ENCODE results near the gene ERBB4.
"Not testable (repeated sequence)": the region's sequence is repeated elsewhere in the genome, so short reads cannot be mapped to it uniquely, and the experiment has no call there.

The ERBB4 gene

DNA sequence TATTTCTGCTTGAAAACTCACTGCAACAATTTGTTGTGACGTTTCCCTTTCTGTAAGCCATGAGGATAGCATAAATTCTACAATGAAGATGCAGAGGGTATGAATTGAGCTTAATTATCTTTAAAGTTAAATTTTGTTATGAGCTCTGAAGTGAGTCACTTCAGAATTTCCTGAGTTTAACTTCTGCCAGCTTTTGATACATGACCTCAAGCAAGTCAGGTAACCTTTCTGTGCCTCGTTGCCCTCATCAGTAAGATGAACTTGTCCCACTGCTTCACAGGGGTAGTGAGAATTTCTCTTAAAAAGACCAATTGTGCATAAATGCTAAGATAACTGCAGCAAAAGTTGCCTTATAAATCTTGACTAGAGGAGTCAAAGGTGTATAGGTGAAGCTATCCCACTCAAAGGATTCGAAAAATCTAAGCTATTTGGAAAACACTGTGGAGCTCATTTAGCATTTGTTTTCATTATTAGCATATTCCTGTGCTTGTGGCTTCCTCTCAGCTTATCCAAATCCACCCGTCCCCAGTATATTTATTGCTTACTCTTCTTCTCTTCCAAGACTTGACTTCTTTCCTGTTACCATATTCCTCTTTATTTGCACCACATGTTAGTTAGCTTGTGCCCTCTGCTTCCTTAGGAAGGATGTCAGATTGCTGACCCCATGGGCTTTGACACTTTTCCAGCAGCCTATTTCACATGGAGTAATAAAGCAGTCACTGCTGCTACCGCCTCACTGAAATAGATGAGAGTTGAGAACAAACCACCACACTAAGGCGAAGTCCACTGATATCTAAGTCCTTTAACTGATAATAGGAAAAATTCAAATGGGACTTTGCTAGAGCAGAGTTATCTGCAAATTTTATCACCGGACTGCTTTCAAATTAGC is 428.6 kb downstream of the ERBB4 start:
- no peak overlapping the region for H3K27ac Mint-ChIP-seq
- no peaks in the 10 kb centered on the region for H3K4me1 Mint-ChIP-seq
- H3K27me3 Mint-ChIP-seq: no peaks in the 10 kb centered on the region
- no peak overlapping the region for H3K4me3 Mint-ChIP-seq
- peaks cover 8% of the 10 kb centered on the region for H3K9me3 Mint-ChIP-seq
- H3K36me3 Mint-ChIP-seq: no peaks in the 10 kb centered on the region

DNA sequence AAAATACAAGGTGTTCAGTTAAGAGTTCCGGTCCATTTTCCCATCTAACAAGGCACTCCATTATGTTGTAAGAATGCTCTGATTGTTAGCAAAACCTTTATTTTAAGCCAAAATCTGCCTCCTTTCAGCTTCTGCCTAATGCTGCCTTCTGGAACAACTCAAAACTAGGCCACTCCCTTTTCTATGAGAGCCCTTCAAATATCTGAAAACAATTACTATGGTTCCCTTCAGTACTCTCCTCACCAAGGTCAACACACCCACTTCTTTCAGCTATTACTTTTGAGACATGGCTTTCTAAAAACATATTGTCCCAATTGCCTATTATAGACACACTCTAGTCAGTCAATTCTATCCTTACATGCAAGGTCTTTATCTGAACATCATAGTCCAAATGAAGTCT is 429.4 kb downstream of the ERBB4 start:
- no peaks in the 10 kb centered on the region for H3K27me3 Mint-ChIP-seq
- H3K27ac Mint-ChIP-seq: no peak overlapping the region
- peaks cover 8% of the 10 kb centered on the region for H3K9me3 Mint-ChIP-seq
- no peak overlapping the region for H3K4me3 Mint-ChIP-seq
- no peaks in the 10 kb centered on the region for H3K36me3 Mint-ChIP-seq
- no peaks in the 10 kb centered on the region for H3K4me1 Mint-ChIP-seq

DNA sequence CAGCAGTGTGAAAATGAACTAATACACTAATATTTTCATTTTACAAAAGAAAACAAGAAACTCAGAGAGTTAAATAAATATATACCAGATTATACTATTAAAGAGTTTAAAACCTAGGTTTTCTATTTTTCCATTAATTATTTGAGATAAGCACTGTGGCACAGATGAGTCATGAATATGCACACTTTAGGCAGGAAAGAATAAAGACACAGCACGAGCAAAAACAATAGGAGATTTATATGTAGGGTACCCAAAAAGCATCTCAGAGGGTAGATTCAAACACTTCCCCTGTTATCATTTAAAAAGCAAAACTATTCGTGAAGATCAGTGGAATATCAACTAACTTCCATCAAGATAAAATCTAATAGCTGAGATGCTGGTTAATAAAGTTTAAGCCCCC is 430.6 kb downstream of the ERBB4 start:
- Mint-ChIP-seq H3K27ac (no peak overlapping the region), H3K9me3 (peaks cover 8% of the 10 kb centered on the region), H3K4me3 (no peak overlapping the region), H3K27me3 (no peaks in the 10 kb centered on the region), H3K36me3 (no peaks in the 10 kb centered on the region), H3K4me1 (no peaks in the 10 kb centered on the region)

DNA sequence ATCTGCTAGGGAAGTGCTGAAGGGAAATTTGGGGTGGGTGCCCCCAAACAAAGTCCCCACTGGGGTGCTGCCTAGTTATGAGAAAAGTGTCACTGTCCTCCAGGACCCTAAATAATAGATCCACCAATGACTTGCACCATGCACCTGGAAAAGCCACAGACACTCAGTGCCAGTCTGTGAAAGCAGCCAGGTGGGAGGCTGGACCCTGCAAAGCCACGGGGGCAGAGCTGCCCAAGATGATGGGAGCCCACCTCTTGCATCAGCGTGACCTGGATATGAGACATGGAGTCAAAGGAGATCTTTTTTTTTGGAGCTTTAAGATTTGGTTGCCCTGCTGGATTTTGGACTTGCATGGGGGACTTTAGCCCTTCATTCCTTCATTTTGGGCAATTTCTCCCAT is 431.6 kb downstream of the ERBB4 start:
- H3K36me3 Mint-ChIP-seq: no peaks in the 10 kb centered on the region
- peaks cover 8% of the 10 kb centered on the region for H3K9me3 Mint-ChIP-seq
- H3K27ac Mint-ChIP-seq: no peak overlapping the region
- H3K4me1 Mint-ChIP-seq: no peaks in the 10 kb centered on the region
- no peaks in the 10 kb centered on the region for H3K27me3 Mint-ChIP-seq
- no peak overlapping the region for H3K4me3 Mint-ChIP-seq

DNA sequence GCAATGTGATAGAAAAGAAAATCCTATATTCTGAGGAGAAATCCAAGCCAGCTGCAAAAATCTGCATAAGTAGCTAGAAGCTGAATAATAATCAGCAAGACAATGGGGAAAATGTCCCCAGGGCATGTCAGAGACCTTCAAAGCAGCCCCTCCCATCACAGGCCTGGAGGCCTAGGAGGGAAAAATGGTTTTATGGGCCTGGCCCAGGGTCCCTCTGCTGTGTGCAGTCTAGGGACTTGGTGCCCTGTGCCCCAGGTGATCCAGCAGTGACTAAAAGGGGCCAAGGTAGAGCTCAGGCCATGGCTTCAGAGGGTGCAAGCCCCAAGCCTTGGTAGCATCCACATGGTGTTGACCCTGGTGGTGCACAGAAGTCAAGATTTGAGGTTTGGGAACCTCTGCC is 432.1 kb downstream of the ERBB4 start:
- H3K9me3 Mint-ChIP-seq, H3K4me1 Mint-ChIP-seq, H3K27ac Mint-ChIP-seq, H3K27me3 Mint-ChIP-seq, H3K36me3 Mint-ChIP-seq, H3K4me3 Mint-ChIP-seq: not testable (repeated sequence)

DNA sequence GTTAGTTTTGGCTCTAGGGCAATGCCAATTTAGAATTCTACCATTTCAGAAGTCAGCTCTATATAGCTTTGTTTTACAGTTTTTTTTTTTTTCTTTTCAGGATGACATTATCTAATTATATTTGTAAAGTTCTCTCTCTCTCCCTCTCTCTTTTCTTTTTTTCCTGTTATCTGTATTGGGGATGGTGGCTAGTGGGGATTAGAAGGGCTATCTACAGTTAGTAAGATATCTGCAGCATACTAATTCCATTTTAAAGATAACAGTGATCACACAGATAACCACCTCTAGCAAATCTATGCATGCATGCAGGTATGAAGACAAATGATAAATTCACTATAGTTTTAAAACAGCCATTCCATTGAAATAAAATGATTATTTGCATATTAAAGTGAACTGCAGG is 438.9 kb downstream of the ERBB4 start:
- no peak overlapping the region for H3K4me3 Mint-ChIP-seq
- H3K27ac Mint-ChIP-seq: no peak overlapping the region
- H3K9me3 Mint-ChIP-seq: no peaks in the 10 kb centered on the region
- H3K27me3 Mint-ChIP-seq: no peaks in the 10 kb centered on the region
- H3K36me3 Mint-ChIP-seq: no peaks in the 10 kb centered on the region
- no peaks in the 10 kb centered on the region for H3K4me1 Mint-ChIP-seq

DNA sequence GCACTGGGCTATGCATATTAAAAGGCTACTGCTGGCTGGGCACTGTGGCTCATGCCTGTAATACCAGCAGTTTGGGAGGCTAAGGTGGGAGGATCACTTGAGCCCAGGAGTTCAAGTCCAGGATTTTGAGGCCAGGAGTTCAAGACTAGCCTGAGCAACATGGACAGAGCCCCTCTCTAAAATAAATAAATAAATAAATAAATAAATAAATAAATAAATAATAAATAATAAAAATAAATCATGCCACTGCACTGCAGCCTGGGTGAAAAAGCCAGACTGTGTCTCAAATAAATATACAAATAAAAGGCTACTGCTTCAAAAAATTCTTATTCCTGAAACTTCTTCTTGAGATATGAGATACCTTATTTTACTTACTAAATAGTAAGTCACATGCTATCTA is 439.6 kb downstream of the ERBB4 start:
- Mint-ChIP-seq H3K4me1 (no peaks in the 10 kb centered on the region), H3K27me3 (no peaks in the 10 kb centered on the region), H3K27ac (no peak overlapping the region), H3K36me3 (no peaks in the 10 kb centered on the region), H3K4me3 (no peak overlapping the region), H3K9me3 (no peaks in the 10 kb centered on the region)

DNA sequence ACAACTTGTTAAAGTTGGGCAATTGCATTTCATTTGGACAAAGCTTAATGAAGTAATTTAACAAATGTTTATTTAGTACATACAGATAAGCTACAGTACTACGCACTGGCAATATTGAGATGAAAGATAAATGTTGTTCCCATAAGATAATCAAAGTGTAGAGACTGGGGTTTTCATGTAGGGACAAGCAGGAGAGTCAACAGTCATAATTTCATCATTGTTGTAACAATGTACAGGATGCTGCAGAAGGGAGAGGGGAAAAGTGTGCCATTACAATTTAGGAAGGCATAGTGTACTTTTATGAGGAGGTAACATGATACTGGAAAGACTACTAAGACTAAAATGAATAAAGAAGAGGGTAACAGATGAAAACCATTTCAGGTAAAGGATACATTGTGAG is 441.6 kb downstream of the ERBB4 start:
- Mint-ChIP-seq H3K9me3 (no peaks in the 10 kb centered on the region), H3K4me1 (no peaks in the 10 kb centered on the region), H3K27ac (no peak overlapping the region), H3K4me3 (no peak overlapping the region), H3K36me3 (no peaks in the 10 kb centered on the region), H3K27me3 (no peaks in the 10 kb centered on the region)

DNA sequence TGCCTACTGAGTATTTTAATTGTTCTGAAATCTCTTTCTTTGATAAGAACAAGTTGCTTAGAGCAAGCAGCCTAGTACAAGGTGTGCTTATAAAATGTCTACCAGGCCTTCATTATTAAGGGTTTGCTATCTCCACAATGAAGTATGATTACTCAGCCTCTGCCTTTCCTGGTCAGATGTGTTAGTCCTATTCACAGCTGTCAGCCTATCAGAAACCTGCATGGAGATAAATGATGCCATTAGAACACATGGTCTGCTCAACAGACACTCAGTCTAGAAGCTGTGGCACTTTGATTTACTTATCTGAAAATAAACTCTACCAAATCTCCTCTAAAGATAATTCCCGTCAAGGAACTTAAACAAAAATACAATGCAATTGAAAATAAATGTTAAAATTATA is 448.7 kb downstream of the ERBB4 start:
- Mint-ChIP-seq H3K27me3 (no peaks in the 10 kb centered on the region), H3K4me3 (no peak overlapping the region), H3K4me1 (no peaks in the 10 kb centered on the region)

DNA sequence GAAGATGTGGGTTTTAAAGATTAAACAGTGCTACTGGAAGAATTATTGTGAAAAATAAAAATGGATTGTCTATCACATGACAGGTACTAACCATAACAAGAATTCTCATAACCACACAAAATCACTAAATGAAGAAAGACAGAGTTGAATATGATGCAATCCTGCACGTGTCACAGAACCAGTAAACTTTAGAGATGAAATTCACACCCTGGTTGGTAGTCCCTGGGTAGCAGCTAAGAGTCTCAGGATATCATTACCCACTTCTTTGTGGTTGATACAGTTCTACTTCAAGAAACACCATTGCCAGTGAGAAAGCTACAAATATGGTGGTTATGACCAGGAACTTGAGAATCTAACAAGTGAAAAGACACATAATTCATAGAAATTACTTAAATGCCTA is 450.2 kb downstream of the ERBB4 start:
- no peak overlapping the region for H3K4me3 Mint-ChIP-seq
- H3K27me3 Mint-ChIP-seq: no peaks in the 10 kb centered on the region
- peaks cover 4% of the 10 kb centered on the region for H3K9me3 Mint-ChIP-seq
- no peaks in the 10 kb centered on the region for H3K36me3 Mint-ChIP-seq
- H3K27ac Mint-ChIP-seq: no peak overlapping the region
- H3K4me1 Mint-ChIP-seq: no peaks in the 10 kb centered on the region

More for the DNA sequence above, 448.7 kb downstream of the ERBB4 start:
- peaks cover 4% of the 10 kb centered on the region for H3K9me3 Mint-ChIP-seq
- H3K27ac Mint-ChIP-seq: no peak overlapping the region
- H3K36me3 Mint-ChIP-seq: no peaks in the 10 kb centered on the region

DNA sequence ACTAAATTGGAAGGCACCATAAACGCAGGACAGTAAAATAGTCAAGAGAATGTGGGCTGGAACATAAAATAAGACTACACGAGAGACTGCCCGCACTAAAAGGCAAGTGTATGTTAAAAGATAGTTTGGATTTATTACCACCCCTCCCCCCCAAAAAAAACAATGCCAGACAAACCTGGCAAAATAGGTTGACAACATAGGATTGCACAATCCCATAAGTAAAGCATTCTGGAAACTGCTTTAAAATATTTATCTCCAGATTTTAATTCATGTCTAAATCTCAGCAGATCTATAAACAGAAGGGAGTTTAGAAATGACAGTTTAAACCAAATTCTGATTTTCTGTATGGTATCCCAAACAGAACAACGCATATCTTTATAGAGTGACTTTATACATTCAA is 455.1 kb downstream of the ERBB4 start:
- H3K9me3 Mint-ChIP-seq: no peaks in the 10 kb centered on the region
- H3K4me3 Mint-ChIP-seq: no peak overlapping the region
- H3K27ac Mint-ChIP-seq: no peak overlapping the region
- H3K36me3 Mint-ChIP-seq: no peaks in the 10 kb centered on the region
- H3K27me3 Mint-ChIP-seq: no peaks in the 10 kb centered on the region
- H3K4me1 Mint-ChIP-seq: no peaks in the 10 kb centered on the region

DNA sequence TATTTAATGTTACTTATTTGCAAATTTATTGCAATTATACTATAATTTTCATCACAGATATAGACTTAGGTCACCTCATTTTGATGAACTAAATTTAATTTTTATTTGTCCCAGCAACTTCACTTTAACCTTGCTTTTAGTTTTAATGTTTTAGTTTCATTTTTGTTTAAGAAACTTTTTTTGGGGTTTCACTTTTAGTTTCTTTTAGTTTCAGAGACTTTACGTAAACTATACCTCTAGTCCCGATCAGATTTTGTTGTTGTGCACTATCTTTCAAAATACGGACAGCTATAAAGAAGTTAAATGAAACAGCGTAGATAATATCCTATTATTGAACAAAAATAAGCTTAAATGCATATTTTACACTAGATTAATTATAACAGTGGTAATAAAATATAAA is 460.5 kb downstream of the ERBB4 start:
- Mint-ChIP-seq H3K27me3 (no peaks in the 10 kb centered on the region), H3K4me3 (no peak overlapping the region), H3K36me3 (no peaks in the 10 kb centered on the region), H3K9me3 (peaks cover 10% of the 10 kb centered on the region), H3K4me1 (no peaks in the 10 kb centered on the region), H3K27ac (no peak overlapping the region)

DNA sequence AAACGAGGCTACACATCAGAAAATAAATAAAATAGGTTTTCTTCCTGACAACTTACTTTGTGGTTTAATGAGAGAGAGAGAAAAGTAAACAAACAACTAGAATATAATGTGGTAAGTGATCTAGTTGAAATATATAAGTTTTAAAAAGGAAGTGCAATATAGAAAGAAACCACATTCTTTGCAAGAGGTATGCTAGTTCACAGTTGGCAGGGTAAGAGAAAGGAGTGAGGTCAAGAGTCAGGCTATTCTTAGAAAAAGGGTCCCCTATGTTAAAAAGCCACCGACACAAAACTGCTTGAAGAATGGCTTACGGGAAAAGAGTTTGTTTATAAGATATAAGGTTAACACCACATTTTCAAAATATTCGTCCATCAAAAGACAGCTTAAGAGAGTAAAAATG is 462.1 kb downstream of the ERBB4 start:
- Mint-ChIP-seq H3K9me3 (peaks cover 15% of the 10 kb centered on the region), H3K27ac (no peak overlapping the region), H3K36me3 (no peaks in the 10 kb centered on the region), H3K4me3 (no peak overlapping the region), H3K4me1 (no peaks in the 10 kb centered on the region), H3K27me3 (no peaks in the 10 kb centered on the region)

DNA sequence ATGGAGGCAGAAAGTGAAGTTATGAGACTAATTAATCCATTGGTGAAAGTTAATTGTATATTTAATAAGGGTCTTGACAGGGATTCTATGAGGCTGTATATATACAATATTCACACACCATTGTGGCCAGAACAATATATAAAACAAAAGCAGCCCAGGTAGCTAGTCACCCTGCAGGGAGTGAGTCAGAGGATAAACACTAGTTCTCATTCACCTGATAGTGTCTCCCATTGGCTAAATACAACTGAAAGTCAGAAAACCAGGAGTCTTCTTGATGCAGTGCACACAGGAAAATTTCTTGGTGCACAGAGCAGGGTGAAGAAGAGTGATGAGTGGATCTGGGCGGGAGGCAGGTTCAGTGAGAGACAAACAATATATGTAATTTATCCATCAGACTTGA is 465.2 kb downstream of the ERBB4 start:
- Mint-ChIP-seq H3K27me3 (no peaks in the 10 kb centered on the region), H3K27ac (no peak overlapping the region), H3K9me3 (peaks cover 23% of the 10 kb centered on the region), H3K4me1 (no peaks in the 10 kb centered on the region), H3K4me3 (no peak overlapping the region), H3K36me3 (no peaks in the 10 kb centered on the region)

DNA sequence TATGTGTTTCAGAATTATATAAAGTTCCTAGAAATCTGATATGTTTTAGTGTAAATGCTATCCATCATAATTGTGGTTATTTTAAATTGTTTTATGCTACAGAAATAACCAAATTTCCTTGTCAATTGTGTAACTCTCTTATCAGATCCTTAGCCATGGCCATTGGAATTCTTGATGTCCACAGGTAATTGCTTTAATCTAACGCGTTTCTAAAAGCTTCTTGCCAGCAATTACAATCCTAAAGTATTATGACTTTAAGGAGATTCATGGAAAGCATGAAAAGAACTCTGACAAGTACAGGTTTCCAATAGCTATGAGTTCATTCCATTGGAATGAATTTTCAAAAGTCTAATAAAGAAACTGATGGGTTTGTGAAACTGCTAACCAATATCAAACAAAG is 472.1 kb downstream of the ERBB4 start:
- Mint-ChIP-seq H3K36me3 (no peaks in the 10 kb centered on the region), H3K27ac (no peak overlapping the region), H3K4me3 (no peak overlapping the region), H3K4me1 (no peaks in the 10 kb centered on the region), H3K9me3 (peaks cover 14% of the 10 kb centered on the region), H3K27me3 (no peaks in the 10 kb centered on the region)

DNA sequence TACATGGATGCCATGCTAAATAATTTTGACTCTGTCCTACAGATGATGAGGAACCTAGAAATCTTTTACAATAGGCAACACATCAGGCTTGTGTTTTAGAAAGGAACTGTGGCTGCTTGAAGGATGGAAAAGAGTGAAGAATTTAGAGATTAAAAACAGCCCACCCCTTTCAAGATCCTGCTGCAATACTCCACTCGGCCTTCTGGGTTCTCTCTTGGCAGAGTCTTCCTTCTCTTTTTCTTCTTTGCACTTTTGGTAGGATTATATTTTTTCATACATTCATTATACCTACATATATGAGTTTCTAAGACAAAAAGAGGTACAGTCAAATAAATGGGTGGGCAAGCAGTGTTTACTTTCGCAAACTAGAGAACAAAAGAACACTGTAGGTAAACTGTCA is 474.3 kb downstream of the ERBB4 start:
- H3K9me3 Mint-ChIP-seq: peaks cover 14% of the 10 kb centered on the region
- H3K27ac Mint-ChIP-seq: no peak overlapping the region
- no peak overlapping the region for H3K4me3 Mint-ChIP-seq
- H3K4me1 Mint-ChIP-seq: no peaks in the 10 kb centered on the region
- no peaks in the 10 kb centered on the region for H3K36me3 Mint-ChIP-seq
- H3K27me3 Mint-ChIP-seq: no peaks in the 10 kb centered on the region
